GM12801 (cell line): Measurements from ENCODE around the gene ZNF428.

Experiments
- CTCF ChIP-seq: IDR thresholded peaks from one replicate; pipeline ENCODE4 v1.5.1; 2011; ENCODE audit warnings: control low read depth; ENCODE audit not compliant: insufficient read length; ENCODE audit errors: extremely low read depth

ZNF428 gene, protein sequence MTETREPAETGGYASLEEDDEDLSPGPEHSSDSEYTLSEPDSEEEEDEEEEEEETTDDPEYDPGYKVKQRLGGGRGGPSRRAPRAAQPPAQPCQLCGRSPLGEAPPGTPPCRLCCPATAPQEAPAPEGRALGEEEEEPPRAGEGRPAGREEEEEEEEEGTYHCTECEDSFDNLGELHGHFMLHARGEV

GRCh38 chr19:43619262-43620060 is at the start of gene ZNF428:
Gene ZNF428, minus strand, starts transcription at chr19:43619629. Its CDS starts 5,325 bp downstream, at chr19:43614304.
- no peak for TF ChIP-seq CTCF

DNA sequence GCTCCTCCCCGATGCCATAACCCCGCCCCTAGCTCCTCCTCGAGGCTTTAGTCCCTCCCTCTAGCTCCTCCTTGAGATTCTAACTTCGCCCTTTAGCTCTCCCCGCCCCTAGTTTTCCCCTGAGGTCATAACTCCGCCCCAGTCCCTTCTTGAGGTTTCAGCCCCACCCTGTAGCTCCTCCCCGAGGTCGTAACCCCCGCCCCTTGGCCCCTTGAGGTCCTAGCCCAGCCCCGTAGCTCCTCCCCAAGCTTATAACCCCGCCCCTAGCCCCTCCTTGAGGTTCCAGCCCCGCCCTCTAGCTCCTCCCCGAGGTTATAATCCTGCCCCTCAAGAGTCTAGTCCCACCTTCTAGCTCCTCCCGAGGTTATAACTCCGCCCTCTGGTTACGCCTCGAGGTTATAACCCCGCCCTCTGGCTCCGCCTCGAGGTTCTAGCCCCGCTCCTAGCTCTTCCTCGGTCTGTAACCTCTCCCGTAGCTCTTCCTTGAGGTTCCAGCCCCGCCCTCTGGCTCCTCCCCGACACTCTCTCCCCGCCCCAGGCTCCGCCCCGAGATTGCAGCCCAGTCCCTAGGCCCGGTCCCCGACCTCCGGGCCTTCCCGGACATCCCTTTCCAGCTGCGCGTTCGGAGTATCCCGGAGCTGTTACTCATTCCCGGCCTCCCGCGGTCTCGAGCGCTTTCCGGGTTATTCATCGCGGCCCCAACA is 49.1 kb upstream of the ZNF428 start:
- no peak for TF ChIP-seq CTCF

GRCh38 chr19:43667876-43668405 is 48.5 kb upstream of the ZNF428 start:
- no peak for TF ChIP-seq CTCF

- no peak for TF ChIP-seq CTCF
Observed at GRCh38 chr19:43667126-43667875, 47.9 kb upstream of the ZNF428 start.

DNA sequence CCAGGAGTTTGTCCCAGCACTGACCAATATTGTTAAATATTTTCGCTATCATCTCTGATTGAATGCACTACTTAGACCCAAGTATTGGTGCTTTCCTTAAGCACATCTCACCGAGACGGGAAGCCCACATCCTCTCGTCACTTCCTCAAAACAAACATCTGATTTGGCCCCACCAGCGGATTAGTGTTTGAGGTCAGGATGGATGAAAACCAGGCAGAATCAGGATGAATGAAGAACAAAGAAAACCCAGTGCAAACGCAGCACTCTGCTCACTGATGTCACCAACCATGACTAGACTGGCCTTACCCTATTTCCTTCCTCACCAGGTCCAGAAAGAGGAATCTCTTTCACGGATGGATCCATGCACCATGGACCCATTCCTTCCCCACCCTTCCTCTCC is 44.6 kb upstream of the ZNF428 start:
- no peak for TF ChIP-seq CTCF

DNA sequence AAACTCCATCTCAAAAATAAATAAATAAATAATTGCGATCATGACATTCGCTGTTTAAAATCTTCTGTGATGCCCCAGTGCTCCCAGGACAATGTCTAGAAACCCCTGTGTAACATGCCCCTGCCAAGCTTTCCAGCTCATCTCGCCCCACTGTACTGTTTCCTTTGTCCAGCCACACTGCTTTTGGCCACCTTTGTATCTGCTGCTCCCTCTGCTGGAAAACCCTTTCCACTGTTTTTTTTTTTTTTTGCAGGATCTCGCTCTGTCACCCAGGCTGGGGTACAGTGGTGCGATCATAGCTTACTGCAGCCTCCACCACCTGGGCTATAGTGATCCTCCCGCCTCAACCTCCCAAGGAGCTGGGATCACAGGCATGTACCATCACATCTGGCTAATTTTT is 43.1 kb upstream of the ZNF428 start:
- no peak for TF ChIP-seq CTCF
